Omental fat pad (tissue), 4 donors: ENCODE measurements around the gene CFAP107. TPM values are rescaled to one million over a fixed set of nuclear protein-coding genes. Genes with fewer than 3 reads are reported as not detected.

Source experiments
- ATAC-seq: fragments of 150-250 bp; one replicate; pipeline ENCODE4 v1.9.1; 2016; ENCODE audit warnings: mild to moderate bottlenecking, moderate library complexity; ENCODE audit not compliant: low FRiP score
- DNase-seq: peaks from one replicate; pipeline ENCODE4 v3.0.0-alpha.2; 2019; ENCODE audit warnings: low spot score
- total RNA-seq, 4 donors: library from RNA; depleted of rRNA; stranded (reverse); fragments of >200 nt; gene quantifications; one replicate each; pipeline ENCODE4 v1.1.0, GENCODE V29; 2016
- TF ChIP-seq, protein P1 (sequence below), 3 donors: fragments of 450-650 bp; IDR thresholded peaks; one replicate each; pipeline ENCODE4 v1.5.1; 2016 to 2017; ENCODE audit warnings: antibody characterized with exemption in 3 of 3, mild to moderate bottlenecking in 3 of 3, moderate library complexity in 2 of 3

CFAP107 gene
- total RNA-seq, 4 donors from 2014 or later = not detected

DNA sequence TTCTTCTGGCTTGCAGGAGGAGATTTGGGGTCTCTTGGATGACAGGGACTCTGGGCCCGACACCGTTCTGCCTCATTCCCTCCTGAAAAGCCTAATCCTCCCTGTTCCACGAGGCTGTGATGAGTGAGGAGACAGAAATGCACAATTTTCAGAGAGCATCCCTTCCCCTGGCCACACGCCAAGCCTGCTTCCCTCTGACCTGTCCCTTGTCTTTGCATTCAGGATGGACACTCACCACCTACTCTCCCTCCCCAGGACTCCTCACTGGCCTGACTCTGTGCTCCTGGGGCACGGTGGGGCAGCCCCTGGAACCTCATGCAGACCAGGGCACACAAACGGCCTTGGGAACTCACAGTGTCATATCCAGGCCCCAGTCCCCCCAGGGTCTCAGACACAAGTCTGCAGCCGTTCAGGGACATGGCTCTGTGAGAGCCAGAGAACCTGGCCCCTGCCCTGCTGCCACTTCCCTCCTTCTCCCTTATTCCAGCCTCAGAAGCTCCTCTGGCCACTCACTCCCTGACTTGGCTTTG is 24.0 kb downstream of the CFAP107 start:
- TF ChIP-seq, protein P1, sequence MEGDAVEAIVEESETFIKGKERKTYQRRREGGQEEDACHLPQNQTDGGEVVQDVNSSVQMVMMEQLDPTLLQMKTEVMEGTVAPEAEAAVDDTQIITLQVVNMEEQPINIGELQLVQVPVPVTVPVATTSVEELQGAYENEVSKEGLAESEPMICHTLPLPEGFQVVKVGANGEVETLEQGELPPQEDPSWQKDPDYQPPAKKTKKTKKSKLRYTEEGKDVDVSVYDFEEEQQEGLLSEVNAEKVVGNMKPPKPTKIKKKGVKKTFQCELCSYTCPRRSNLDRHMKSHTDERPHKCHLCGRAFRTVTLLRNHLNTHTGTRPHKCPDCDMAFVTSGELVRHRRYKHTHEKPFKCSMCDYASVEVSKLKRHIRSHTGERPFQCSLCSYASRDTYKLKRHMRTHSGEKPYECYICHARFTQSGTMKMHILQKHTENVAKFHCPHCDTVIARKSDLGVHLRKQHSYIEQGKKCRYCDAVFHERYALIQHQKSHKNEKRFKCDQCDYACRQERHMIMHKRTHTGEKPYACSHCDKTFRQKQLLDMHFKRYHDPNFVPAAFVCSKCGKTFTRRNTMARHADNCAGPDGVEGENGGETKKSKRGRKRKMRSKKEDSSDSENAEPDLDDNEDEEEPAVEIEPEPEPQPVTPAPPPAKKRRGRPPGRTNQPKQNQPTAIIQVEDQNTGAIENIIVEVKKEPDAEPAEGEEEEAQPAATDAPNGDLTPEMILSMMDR (IDR thresholded peaks at IDR 0.05) = no peak
- no peak for ATAC-seq
- DNase-seq = no peak

GRCh38 chr1:12770620-12771019 is 24.6 kb downstream of the CFAP107 start:
- no peak for DNase-seq
- ATAC-seq = no peak
- TF ChIP-seq, protein P1 (IDR thresholded peaks at IDR 0.05) = no peak

- TF ChIP-seq, protein P1 (IDR thresholded peaks at IDR 0.05) = no peak
- no peak for DNase-seq
- no peak for ATAC-seq
Measured at GRCh38 chr1:12771186-12771585, 25.2 kb downstream of the CFAP107 start.

GRCh38 chr1:12772520-12772919 is 26.5 kb downstream of the CFAP107 start:
- ATAC-seq (no peak), DNase-seq (no peak)
- TF ChIP-seq, protein P1 (IDR thresholded peaks at IDR 0.05) = no peak

GRCh38 chr1:12773438-12773837 is 27.4 kb downstream of the CFAP107 start, which contains the start of gene PRAMEF12:
Gene PRAMEF12, plus strand, starts transcription at chr1:12773738. Its CDS starts 1,130 bp downstream, at chr1:12774868.
- TF ChIP-seq, protein P1 (IDR thresholded peaks at IDR 0.05) = no peak
- no peak for ATAC-seq

GRCh38 chr1:12774801-12775345 is 28.9 kb downstream of the CFAP107 start:
- TF ChIP-seq, protein P1 (IDR thresholded peaks at IDR 0.05) = no peak
- DNase-seq = no peak
- no peak for ATAC-seq

More at GRCh38 chr1:12773438-12773837, 27.4 kb downstream of the CFAP107 start, which contains the start of gene PRAMEF12:
- DNase-seq = no peak

- TF ChIP-seq, protein P1 (IDR thresholded peaks at IDR 0.05) = no peak
- DNase-seq (no peak), ATAC-seq (no peak)
Measured at GRCh38 chr1:12775443-12775842, 29.4 kb downstream of the CFAP107 start.
